Pericardium fibroblast (primary cell): Measurements from ENCODE around the gene LY86. TPM values are rescaled to one million over a fixed set of nuclear protein-coding genes. Genes with fewer than 3 reads are reported as not detected.

Experiments used
- total RNA-seq: library from RNA; depleted of rRNA; stranded (reverse); fragments of >200 nt; gene quantifications from 2 replicates; pipeline ENCODE4 v1.2.3, GENCODE V29; 2015

LY86 gene
- not detected in 2 replicates for total RNA-seq

GRCh38 chr6:6588064-6588923 lies at the start of gene LY86:
Gene LY86 (plus strand): TSS chr6:6588720. CDS start chr6:6588735, 15 bp downstream.

